Sigmoid colon (tissue), 4 donors: ENCODE measurements around the gene CABLES2.
A peak's percentile ranks its signal among the peaks of the same experiment; 100 is the strongest.

Experiments used
- POLR2A ChIP-seq, 2 donors: fragments of 450-650 bp; IDR thresholded peaks; one replicate each; pipeline ENCODE4 v1.6.1; 2016; ENCODE audit warnings: antibody characterized with exemption in 2 of 2, mild to moderate bottlenecking in 2 of 2, moderate library complexity in 2 of 2
- POLR2AphosphoS5 ChIP-seq, 4 donors: sonication (generic); formaldehyde crosslinking; IDR thresholded peaks; one replicate each; pipeline ENCODE4 v1.6.1; 2017; ENCODE audit warnings: antibody characterized with exemption in 4 of 4
- TF ChIP-seq, protein P1 (sequence below), 4 experiments: fragments of 450-650 bp in 3 of 4; fragments of 200-600 bp in 1 of 4; IDR thresholded peaks; one replicate each; pipeline ENCODE4 v1.5.1; 2016 to 2019; ENCODE audit warnings: antibody characterized with exemption in 4 of 4, mild to moderate bottlenecking in 3 of 4, moderate library complexity in 2 of 4

- no peak for TF ChIP-seq POLR2A (IDR thresholded peaks at IDR 0.05)
- TF ChIP-seq, protein P1, sequence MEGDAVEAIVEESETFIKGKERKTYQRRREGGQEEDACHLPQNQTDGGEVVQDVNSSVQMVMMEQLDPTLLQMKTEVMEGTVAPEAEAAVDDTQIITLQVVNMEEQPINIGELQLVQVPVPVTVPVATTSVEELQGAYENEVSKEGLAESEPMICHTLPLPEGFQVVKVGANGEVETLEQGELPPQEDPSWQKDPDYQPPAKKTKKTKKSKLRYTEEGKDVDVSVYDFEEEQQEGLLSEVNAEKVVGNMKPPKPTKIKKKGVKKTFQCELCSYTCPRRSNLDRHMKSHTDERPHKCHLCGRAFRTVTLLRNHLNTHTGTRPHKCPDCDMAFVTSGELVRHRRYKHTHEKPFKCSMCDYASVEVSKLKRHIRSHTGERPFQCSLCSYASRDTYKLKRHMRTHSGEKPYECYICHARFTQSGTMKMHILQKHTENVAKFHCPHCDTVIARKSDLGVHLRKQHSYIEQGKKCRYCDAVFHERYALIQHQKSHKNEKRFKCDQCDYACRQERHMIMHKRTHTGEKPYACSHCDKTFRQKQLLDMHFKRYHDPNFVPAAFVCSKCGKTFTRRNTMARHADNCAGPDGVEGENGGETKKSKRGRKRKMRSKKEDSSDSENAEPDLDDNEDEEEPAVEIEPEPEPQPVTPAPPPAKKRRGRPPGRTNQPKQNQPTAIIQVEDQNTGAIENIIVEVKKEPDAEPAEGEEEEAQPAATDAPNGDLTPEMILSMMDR (IDR thresholded peaks at IDR 0.05): no peak
- peak in 1 of 4 donors; percentile 19 for TF ChIP-seq POLR2AphosphoS5 (IDR thresholded peaks at IDR 0.05)
Observed at GRCh38 chr20:62361799-62362589, 45.1 kb downstream of the CABLES2 start.
